ENCODE measurements around the gene DVL2.
"Not testable (repeated sequence)": the region's sequence is repeated elsewhere in the genome, so short reads cannot be mapped to it uniquely, and the experiment has no call there.

The DVL2 gene

GRCh38 chr17:7258731-7259554 lies 24.6 kb upstream of the DVL2 start:
- DNase-seq (ENCODE audit: low read depth, low spot score) = no peak
- H3K4me3 ChIP-seq (ENCODE audit: low read length) = no peak overlapping the region

- DNase-seq (ENCODE audit: low read depth, low spot score) = no peak
These were observed 22.6 kb upstream of the DVL2 start for GRCh38 chr17:7256766-7257456.

GRCh38 chr17:7254511-7254910 lies 20.2 kb upstream of the DVL2 start:
- H3K4me3 ChIP-seq (ENCODE audit: low read length) = no peak overlapping the region
- DNase-seq (ENCODE audit: low read depth, low spot score) = no peak

More at GRCh38 chr17:7256766-7257456, 22.6 kb upstream of the DVL2 start:
- H3K4me3 ChIP-seq (ENCODE audit: low read length) = no peak overlapping the region

GRCh38 chr17:7253082-7253481 lies 18.8 kb upstream of the DVL2 start:
- H3K4me3 ChIP-seq (ENCODE audit: low read length) = peak overlapping the region; percentile 97
- no peak for DNase-seq (ENCODE audit: low read depth, low spot score)

GRCh38 chr17:7252176-7253043 lies 18.1 kb upstream of the DVL2 start, which contains the start of gene ELP5:
ELP5 (plus strand) TSS chr17:7252215; CDS start chr17:7252551, 336 bp downstream.
- DNase-seq (ENCODE audit: low read depth, low spot score) = peak; percentile 81
- H3K4me3 ChIP-seq (ENCODE audit: low read length) = peak within 1 kb of the TSS; percentile 97

- peak within 1 kb of the TSS; percentile 97 for H3K4me3 ChIP-seq (ENCODE audit: low read length)
- DNase-seq (ENCODE audit: low read depth, low spot score) = peak; percentile 100
These were observed 17.4 kb upstream of the DVL2 start, which contains the start of gene CTDNEP1 for GRCh38 chr17:7251661-7252175. CTDNEP1 (minus strand) TSS chr17:7251734; CDS start chr17:7251296, 438 bp downstream.

GRCh38 chr17:7250695-7251627 lies 16.6 kb upstream of the DVL2 start:
- H3K4me3 ChIP-seq (ENCODE audit: low read length) = peak overlapping the region; percentile 97
- no peak for DNase-seq (ENCODE audit: low read depth, low spot score)

- no peak for DNase-seq (ENCODE audit: low read depth, low spot score)
- H3K4me3 ChIP-seq (ENCODE audit: low read length) = peak overlapping the region; percentile 97
These were observed 15.5 kb upstream of the DVL2 start for GRCh38 chr17:7249830-7250229.

GRCh38 chr17:7249214-7249613 lies 14.9 kb upstream of the DVL2 start:
- DNase-seq (ENCODE audit: low read depth, low spot score) = no peak
- no peak overlapping the region for H3K4me3 ChIP-seq (ENCODE audit: low read length)

- no peak for DNase-seq (ENCODE audit: low read depth, low spot score)
- no peak overlapping the region for H3K4me3 ChIP-seq (ENCODE audit: low read length)
These were observed 14.5 kb upstream of the DVL2 start for GRCh38 chr17:7248796-7249195.

- no peak for DNase-seq (ENCODE audit: low read depth, low spot score)
- H3K4me3 ChIP-seq (ENCODE audit: low read length) = no peak overlapping the region
These were observed 12.5 kb upstream of the DVL2 start for GRCh38 chr17:7246779-7247178.

GRCh38 chr17:7243838-7244237 lies 9.5 kb upstream of the DVL2 start:
- H3K4me3 ChIP-seq (ENCODE audit: low read length); DNase-seq (ENCODE audit: low read depth, low spot score): not testable (repeated sequence)

- DNase-seq (ENCODE audit: low read depth, low spot score) = no peak
- H3K4me3 ChIP-seq (ENCODE audit: low read length) = peak overlapping the region; percentile 96
These were observed 9.1 kb upstream of the DVL2 start for GRCh38 chr17:7243453-7243729.

GRCh38 chr17:7242717-7243452 lies 8.6 kb upstream of the DVL2 start:
- peak; percentile 95 for DNase-seq (ENCODE audit: low read depth, low spot score)
- peak overlapping the region; percentile 96 for H3K4me3 ChIP-seq (ENCODE audit: low read length)

GRCh38 chr17:7241783-7242716 lies 7.7 kb upstream of the DVL2 start, which contains the start of gene GABARAP:
GABARAP (minus strand) TSS chr17:7242449; CDS start chr17:7242330, 119 bp downstream.
- peak; percentile 87 for DNase-seq (ENCODE audit: low read depth, low spot score)

GRCh38 chr17:7241090-7241733 lies 6.9 kb upstream of the DVL2 start:
- no peak for DNase-seq (ENCODE audit: low read depth, low spot score)

More at GRCh38 chr17:7241783-7242716, 7.7 kb upstream of the DVL2 start, which contains the start of gene GABARAP:
- peak within 1 kb of the TSS; percentile 96 for H3K4me3 ChIP-seq (ENCODE audit: low read length)

More at GRCh38 chr17:7241090-7241733, 6.9 kb upstream of the DVL2 start:
- peak overlapping the region; percentile 96 for H3K4me3 ChIP-seq (ENCODE audit: low read length)

Data from Jurkat, Clone E6-1 (cell line).